HG02943 (cell line): ENCODE measurements around the gene TRIM66.
A peak's percentile ranks its signal among the peaks of the same experiment; 100 is the strongest.

Experiments used
- ATAC-seq: cut with Tn5 transposase; IDR thresholded peaks from one replicate; pipeline ENCODE4 v1.9.1; 2021; ENCODE audit warnings: mild to moderate bottlenecking, low read depth, moderate library complexity; ENCODE audit not compliant: unreplicated experiment

Gene TRIM66

GRCh38 chr11:8615291-8616032 lies 67.0 kb downstream of the TRIM66 start:
- no peak for ATAC-seq

- ATAC-seq = no peak
Observed at GRCh38 chr11:8614497-8614896, 68.0 kb downstream of the TRIM66 start.

- no peak for ATAC-seq
Observed at GRCh38 chr11:8613036-8613435, 69.4 kb downstream of the TRIM66 start.

- ATAC-seq = no peak
Observed at GRCh38 chr11:8612522-8612921, 69.9 kb downstream of the TRIM66 start.

- no peak for ATAC-seq
Observed at GRCh38 chr11:8610532-8611116, 71.8 kb downstream of the TRIM66 start.

GRCh38 chr11:8608652-8609051 lies 73.8 kb downstream of the TRIM66 start:
- no peak for ATAC-seq

- no peak for ATAC-seq
Observed at GRCh38 chr11:8605971-8606563, 76.4 kb downstream of the TRIM66 start.

- ATAC-seq = peak; percentile 83
Observed at GRCh38 chr11:8604078-8604723, 78.3 kb downstream of the TRIM66 start.

- no peak for ATAC-seq
Observed at GRCh38 chr11:8603696-8604077, 78.8 kb downstream of the TRIM66 start.

- ATAC-seq = no peak
Observed at GRCh38 chr11:8601376-8602133, 80.9 kb downstream of the TRIM66 start.

GRCh38 chr11:8598506-8598905 lies 84.0 kb downstream of the TRIM66 start:
- ATAC-seq = no peak

GRCh38 chr11:8597182-8597581 lies 85.3 kb downstream of the TRIM66 start:
- ATAC-seq = no peak

GRCh38 chr11:8596504-8597046 lies 85.9 kb downstream of the TRIM66 start:
- ATAC-seq = no peak

GRCh38 chr11:8593935-8594909 lies 88.2 kb downstream of the TRIM66 start, which contains the start of gene STK33:
Gene STK33, minus strand, starts transcription at chr11:8594228. Its CDS starts 119,323 bp downstream, at chr11:8474905.
- peak; percentile 92 for ATAC-seq

GRCh38 chr11:8593455-8593854 lies 89.0 kb downstream of the TRIM66 start:
- peak; percentile 29 for ATAC-seq

- no peak for ATAC-seq
Observed at GRCh38 chr11:8587915-8588314, 94.5 kb downstream of the TRIM66 start.

- no peak for ATAC-seq
Observed at GRCh38 chr11:8586805-8587204, 95.7 kb downstream of the TRIM66 start.

- ATAC-seq = no peak
Observed at GRCh38 chr11:8586184-8586583, 96.3 kb downstream of the TRIM66 start.

GRCh38 chr11:8584511-8584910 lies 98.0 kb downstream of the TRIM66 start:
- ATAC-seq = no peak
